ENCODE results near the gene CFAP53.
A peak's percentile ranks its signal among the peaks of the same experiment; 100 is the strongest.
"Not testable (repeated sequence)": the region's sequence is repeated elsewhere in the genome, so short reads cannot be mapped to it uniquely, and the experiment has no call there.

The CFAP53 gene

DNA sequence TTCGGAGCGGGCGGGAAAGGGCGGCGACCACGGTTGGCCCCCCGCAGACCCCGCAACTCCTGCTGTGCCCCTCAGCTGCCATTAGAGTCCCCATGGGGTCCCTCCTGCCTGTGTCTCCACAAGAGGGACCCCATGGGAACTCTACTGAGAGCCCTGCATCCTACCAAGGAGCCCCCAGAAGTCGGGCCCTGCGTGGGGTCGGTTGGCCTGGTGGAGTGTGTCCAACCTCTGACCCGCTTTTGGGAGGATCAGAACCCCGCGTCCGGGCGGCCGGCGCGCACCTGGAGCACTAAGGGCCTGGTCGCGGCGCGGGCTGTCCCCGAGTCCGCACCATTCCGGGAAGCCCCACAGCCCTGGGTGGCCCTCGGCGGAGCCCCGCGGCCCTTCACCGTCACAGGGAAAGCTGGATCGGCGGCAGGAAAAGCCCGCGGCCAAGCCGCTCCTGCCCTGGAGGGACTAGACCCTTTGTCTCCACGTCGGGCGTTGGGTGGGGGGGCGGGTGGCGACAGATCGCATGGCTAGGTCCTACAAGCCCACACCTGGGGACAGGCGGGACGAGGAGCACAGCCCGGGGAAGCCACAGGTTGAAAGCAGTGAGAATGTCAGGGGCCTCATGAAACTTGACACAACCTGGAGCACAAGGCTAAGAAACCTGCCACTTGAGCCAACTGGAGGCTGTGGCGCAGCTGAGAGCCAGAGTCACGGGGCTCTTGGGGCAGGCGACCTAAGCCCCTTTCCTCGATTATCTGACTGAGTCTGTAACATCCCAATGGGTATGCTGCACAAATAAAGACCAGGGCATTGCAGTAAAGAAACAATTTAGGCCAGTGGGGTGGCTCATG is 32.4 kb upstream of the CFAP53 start:
- H3K4me3 ChIP-seq (replicated peaks in 1 of 2; ENCODE audit: low read depth in 2 of 2, low read length in 2 of 2) = peak overlapping the region in 1 of 2 donors; percentile 56
- DNase-seq (ENCODE audit: low read depth in 2 of 2) = no peak
- TF ChIP-seq, protein P1, sequence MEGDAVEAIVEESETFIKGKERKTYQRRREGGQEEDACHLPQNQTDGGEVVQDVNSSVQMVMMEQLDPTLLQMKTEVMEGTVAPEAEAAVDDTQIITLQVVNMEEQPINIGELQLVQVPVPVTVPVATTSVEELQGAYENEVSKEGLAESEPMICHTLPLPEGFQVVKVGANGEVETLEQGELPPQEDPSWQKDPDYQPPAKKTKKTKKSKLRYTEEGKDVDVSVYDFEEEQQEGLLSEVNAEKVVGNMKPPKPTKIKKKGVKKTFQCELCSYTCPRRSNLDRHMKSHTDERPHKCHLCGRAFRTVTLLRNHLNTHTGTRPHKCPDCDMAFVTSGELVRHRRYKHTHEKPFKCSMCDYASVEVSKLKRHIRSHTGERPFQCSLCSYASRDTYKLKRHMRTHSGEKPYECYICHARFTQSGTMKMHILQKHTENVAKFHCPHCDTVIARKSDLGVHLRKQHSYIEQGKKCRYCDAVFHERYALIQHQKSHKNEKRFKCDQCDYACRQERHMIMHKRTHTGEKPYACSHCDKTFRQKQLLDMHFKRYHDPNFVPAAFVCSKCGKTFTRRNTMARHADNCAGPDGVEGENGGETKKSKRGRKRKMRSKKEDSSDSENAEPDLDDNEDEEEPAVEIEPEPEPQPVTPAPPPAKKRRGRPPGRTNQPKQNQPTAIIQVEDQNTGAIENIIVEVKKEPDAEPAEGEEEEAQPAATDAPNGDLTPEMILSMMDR (IDR thresholded peaks at IDR 0.05; ENCODE audit: low read depth, low read length) = no peak

DNA sequence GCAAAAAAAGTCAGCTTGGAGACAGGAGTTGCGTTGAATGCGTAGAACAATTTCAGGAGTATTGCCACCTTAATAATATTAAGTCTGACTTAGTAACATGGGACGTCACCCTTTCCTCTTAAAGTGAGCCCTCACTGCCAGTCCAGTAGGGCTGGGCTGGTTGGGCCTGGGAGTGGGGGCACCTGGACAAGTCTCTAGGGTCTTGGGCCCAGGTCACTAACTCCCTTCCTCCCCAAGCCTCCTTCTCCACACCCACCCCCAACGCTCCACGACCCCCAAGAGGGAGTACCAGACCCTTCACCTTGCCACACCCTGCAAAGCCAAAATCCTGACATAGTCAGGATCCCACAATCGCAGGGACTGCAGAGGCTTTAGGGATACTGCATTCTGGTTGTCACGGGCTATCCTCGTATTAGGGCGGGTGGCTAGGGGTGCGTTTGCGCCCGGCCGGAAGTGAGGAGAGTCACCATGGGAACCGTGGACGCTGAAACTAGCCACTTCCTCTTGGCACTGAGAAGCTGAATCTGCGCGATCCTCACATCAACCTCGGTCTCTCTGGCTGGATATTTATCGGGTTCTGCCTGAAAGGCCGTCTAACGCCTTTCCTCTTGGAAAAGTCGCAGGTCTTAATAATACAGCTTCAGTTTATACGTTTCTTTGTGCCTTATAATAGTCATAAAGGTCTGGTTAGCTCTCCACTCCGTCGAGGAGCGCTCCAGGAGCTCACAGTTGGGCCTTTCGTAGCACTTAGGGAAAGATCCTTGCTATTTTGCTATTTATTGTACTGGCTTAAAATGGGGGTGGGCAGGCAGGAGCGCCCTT is 31.5 kb upstream of the CFAP53 start:
- peak overlapping the region; percentile 47 to 56 for H3K4me3 ChIP-seq (replicated peaks in 1 of 2; ENCODE audit: low read depth in 2 of 2, low read length in 2 of 2)
- TF ChIP-seq, protein P1 (IDR thresholded peaks at IDR 0.05; ENCODE audit: low read depth, low read length) = no peak
- peak; percentile 83 to 84 for DNase-seq (ENCODE audit: low read depth in 2 of 2)

DNA sequence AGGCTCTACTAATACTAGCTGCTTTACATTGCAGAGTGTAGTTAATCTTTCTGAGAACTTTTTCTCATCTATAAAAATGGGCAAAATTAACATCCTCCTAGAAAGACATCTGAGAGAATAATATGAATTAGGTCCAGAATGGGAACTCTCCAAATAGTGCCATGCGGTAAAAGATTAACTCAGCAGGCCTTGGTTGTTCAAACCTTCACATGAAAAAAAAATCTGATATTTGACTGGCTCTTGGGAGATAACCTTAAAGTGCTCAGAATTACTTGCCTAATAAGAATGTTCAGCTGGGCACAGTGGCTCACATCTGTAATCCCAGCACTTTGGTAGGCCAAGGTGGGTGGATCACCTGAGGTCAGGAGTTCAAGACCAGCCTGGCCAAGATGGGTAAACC is 26.7 kb upstream of the CFAP53 start:
- no peak for DNase-seq (ENCODE audit: low read depth in 2 of 2)
- H3K4me3 ChIP-seq (replicated peaks in 1 of 2; ENCODE audit: low read depth in 2 of 2, low read length in 2 of 2) = no peak overlapping the region
- TF ChIP-seq, protein P1 (IDR thresholded peaks at IDR 0.05; ENCODE audit: low read depth, low read length) = no peak

DNA sequence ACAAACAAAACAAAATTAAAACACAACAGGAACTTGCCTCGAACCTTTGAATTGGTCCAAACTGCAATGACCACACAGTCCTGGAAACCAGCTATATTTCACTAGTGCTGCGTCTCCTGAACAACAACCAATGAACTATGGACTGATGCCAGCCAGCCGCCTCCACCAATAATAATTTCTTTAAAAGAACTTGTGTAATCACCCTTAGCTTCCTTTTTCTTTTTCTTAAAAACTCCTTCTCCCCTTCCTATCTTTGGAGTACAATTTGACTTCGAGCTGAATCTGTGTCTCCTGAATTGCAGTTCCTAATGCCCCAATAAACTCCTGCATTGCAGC is 22.8 kb upstream of the CFAP53 start:
- H3K4me3 ChIP-seq (replicated peaks in 1 of 2; ENCODE audit: low read depth in 2 of 2, low read length in 2 of 2) = no peak overlapping the region
- no peak for DNase-seq (ENCODE audit: low read depth in 2 of 2)
- TF ChIP-seq, protein P1 (IDR thresholded peaks at IDR 0.05; ENCODE audit: low read depth, low read length) = no peak

DNA sequence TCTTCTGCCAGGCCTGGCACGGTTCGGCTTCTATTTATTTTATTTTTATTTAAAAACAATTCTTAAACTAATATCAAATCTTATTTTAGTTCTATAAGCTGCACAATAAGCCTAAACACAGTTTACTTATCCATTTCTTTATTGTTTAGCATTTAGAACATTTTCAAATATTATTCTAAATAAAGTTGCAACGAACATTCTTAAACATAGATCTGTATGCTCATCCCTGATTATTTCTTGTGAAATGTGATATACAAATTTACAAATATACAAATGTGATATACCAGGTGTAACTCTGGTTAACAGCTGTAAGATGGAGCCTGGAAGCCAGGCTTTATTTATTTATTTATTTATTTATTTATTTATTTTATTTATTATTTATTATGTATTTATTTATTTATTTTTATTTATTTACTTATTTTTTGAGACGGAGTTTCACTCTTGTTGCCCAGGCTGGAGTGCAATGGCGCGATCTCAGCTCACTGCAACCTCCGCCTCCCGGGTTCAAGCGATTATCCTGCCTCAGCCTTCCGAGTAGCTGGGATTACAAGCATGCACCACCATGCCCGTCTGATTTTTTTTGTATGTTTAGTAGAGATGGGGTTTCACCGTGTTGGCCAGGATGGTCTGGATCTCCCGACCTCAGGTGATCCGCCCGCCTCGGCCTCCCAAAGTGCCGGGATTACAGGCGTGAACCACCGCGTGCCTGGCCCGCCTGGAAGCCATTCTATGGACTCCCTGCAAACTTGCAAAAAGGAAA is 22.2 kb upstream of the CFAP53 start:
- not testable (repeated sequence) for DNase-seq (ENCODE audit: low read depth in 2 of 2)
- peak overlapping the region; percentile 72 to 86 for H3K4me3 ChIP-seq (replicated peaks in 1 of 2; ENCODE audit: low read depth in 2 of 2, low read length in 2 of 2)

DNA sequence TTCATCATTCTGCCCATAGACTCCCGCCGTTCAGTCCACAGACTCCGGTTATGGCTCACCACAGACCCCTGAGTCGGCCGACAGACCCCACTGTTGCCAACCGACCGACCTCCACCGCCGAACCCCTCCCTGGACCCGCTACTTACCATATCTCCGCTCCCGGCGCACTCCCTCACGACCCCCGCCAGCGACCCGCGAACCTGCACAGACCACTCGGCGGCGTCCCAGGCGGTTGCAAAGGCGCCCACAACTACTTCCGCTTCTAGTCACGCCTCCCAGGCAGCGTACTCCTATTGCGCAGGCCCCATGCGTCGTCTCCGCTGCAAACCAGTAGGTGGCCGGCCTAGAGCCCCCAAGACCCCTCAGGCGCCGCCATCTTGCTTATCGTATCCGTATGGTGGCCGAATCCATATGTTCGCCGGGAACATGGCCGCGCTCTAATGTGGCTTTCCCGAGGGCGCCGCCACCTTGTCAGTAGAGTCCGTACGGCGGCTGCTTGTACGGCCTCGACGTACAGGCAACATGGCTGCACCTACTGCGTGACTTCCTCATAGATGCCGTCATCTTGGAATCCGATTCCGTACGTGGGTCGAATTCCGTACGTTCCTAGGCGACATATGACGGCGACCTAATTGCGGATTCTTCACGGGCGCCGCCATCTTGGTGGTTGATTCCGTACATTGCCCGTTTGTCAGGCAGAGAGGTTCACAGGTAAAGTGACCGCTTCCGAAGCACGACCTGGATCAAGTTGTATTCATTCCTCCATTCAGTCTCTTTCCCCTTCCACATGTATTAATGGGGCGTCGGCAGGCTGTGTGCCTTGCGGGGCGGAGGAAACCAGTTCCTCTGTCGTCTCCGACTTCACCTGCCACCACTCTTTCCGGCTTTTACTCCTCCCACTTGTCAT is 21.4 kb upstream of the CFAP53 start, which contains the start of gene CXXC1:
Gene CXXC1, minus strand, starts transcription at position 252 of the 907 bp plus-strand sequence. Its CDS starts 103 bp downstream, at position 149.
- DNase-seq (ENCODE audit: low read depth in 2 of 2) = peak; percentile 100
- H3K4me3 ChIP-seq (replicated peaks in 1 of 2; ENCODE audit: low read depth in 2 of 2, low read length in 2 of 2) = peak within 1 kb of the TSS; percentile 72 to 86
- TF ChIP-seq, protein P1 (IDR thresholded peaks at IDR 0.05; ENCODE audit: low read depth, low read length) = peak; percentile 63

All from cardiac fibroblast (primary cell).